Activated T-cell treated with anti-CD3 and anti-CD28 coated beads, Interleukin-2, amount 50 U/mL, for 72 hours (primary cell): Measurements from ENCODE around the gene CCZ1B. TPM values are rescaled to one million over a fixed set of nuclear protein-coding genes. Genes with fewer than 3 reads are reported as not detected.
"Not testable (repeated sequence)": the region's sequence is repeated elsewhere in the genome, so short reads cannot be mapped to it uniquely, and the experiment has no call there.

Experiments
- ATAC-seq, 2 donors: fragments of 150-1000 bp; cut with Tn5 transposase; replicated peaks in 1 of 2; 2 replicates each; pipeline ENCODE4 v1.10.0; 2021; ENCODE audit warnings: moderate library complexity in 2 of 2, mild to moderate bottlenecking in 1 of 2
- DNase-seq, 2 donors: peaks; one replicate each; pipeline ENCODE4 v3.0.0; 2021 to 2022; ENCODE audit warnings: mixed read lengths in 1 of 2
- H3K27ac Mint-ChIP-seq: one replicate; pipeline ENCODE4 v1.8.0; 2022; ENCODE audit warnings: mild to moderate bottlenecking, moderate library complexity, mixed read lengths
- H3K27me3 Mint-ChIP-seq: one replicate; pipeline ENCODE4 v1.8.0; 2022; ENCODE audit warnings: low read depth, mixed read lengths
- H3K36me3 Mint-ChIP-seq, 2 donors: one replicate each; pipeline ENCODE4 v1.8.0; 2022; ENCODE audit warnings: mixed read lengths in 2 of 2, mild to moderate bottlenecking in 1 of 2; ENCODE audit not compliant: insufficient read depth in 2 of 2
- H3K4me1 Mint-ChIP-seq: one replicate; pipeline ENCODE4 v1.8.0; 2022; ENCODE audit warnings: low read depth, mixed read lengths
- H3K4me3 Mint-ChIP-seq, 2 donors: one replicate each; pipeline ENCODE4 v1.8.0; 2022; ENCODE audit warnings: mild to moderate bottlenecking in 2 of 2, mixed read lengths in 2 of 2, moderate library complexity in 2 of 2
- H3K9me3 Mint-ChIP-seq, 2 donors: one replicate each; pipeline ENCODE4 v1.8.0; 2022; ENCODE audit warnings: mixed read lengths in 2 of 2
- total RNA-seq, 2 donors: library from RNA; stranded (reverse); gene quantifications; one replicate each; pipeline ENCODE4 v1.2.3, GENCODE V29; 2022

The CCZ1B gene
- total RNA-seq = 100 to 1,000 TPM in 1 of 2 donors, 10 to 100 TPM in 1; 70.9 to 108 TPM

DNA sequence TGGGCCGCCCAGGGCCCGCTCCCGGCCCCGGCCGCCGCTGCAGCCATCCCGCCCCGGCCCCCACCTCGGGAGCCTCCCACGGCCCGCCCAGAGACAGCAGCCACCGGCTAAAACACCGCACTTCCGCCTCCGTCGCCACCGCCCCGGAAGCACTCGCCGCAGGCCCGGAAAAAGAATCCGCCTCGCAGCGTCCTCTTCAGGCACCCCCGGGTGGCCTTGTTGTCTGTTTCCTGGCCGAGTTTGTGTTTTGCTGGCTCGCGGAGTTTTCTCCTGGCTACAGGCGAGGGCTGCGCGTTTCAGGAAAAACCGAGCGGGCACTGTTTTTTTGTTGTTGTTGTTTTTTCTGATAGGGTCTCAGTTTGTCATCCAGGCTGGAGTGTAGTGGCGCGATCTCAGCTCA, at the start of gene CCZ1B:
CCZ1B (minus strand) TSS at position 125 of the 400 bp plus-strand sequence; CDS start at position 47, 78 bp downstream.
- H3K4me1 Mint-ChIP-seq, H3K9me3 Mint-ChIP-seq, H3K27me3 Mint-ChIP-seq: not testable (repeated sequence)
- DNase-seq (peak; percentile 90 to 92), ATAC-seq (peak; percentile 98 to 99)
- peaks cover 4 to 10% of the 10 kb centered on the region in 2 donors for H3K36me3 Mint-ChIP-seq
- H3K27ac Mint-ChIP-seq = peak within 1 kb of the TSS; percentile 91
- peak within 1 kb of the TSS; percentile 96 to 97 for H3K4me3 Mint-ChIP-seq

DNA sequence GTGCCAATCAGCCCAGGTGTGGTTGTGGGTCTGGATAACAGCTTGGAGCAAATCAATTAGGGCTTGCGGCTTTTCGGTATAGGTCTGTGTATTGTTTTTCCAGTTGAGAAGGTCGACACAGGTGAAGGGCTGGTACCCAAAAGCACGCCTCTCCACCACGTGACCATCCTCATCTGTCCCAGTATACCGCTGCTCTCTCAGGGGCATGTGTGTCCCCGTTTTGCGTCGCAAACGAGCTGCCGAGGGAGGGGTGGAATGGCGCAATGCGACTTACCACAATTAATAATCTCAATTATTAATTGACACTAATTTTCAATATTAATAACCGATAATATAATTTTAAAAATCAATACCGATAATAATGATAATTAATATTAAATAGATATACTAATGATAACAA, 48.9 kb upstream of the CCZ1B start:
- not testable (repeated sequence) for H3K27ac Mint-ChIP-seq, H3K36me3 Mint-ChIP-seq, ATAC-seq

GRCh38 chr7:6872246-6872945, 46.3 kb upstream of the CCZ1B start:
- DNase-seq, H3K27me3 Mint-ChIP-seq, H3K36me3 Mint-ChIP-seq, H3K9me3 Mint-ChIP-seq, H3K27ac Mint-ChIP-seq, H3K4me3 Mint-ChIP-seq, ATAC-seq, H3K4me1 Mint-ChIP-seq: not testable (repeated sequence)

More for the DNA sequence above, 48.9 kb upstream of the CCZ1B start:
- DNase-seq, H3K9me3 Mint-ChIP-seq, H3K4me3 Mint-ChIP-seq, H3K4me1 Mint-ChIP-seq, H3K27me3 Mint-ChIP-seq: not testable (repeated sequence)

- not testable (repeated sequence) for H3K4me3 Mint-ChIP-seq, H3K4me1 Mint-ChIP-seq, H3K27ac Mint-ChIP-seq, H3K9me3 Mint-ChIP-seq, H3K36me3 Mint-ChIP-seq, ATAC-seq, H3K27me3 Mint-ChIP-seq
- DNase-seq = peak; percentile 23 to 27
Measured at GRCh38 chr7:6871421-6872144, 45.5 kb upstream of the CCZ1B start.

- not testable (repeated sequence) for ATAC-seq, H3K27ac Mint-ChIP-seq, H3K4me3 Mint-ChIP-seq, H3K9me3 Mint-ChIP-seq, H3K27me3 Mint-ChIP-seq, DNase-seq, H3K36me3 Mint-ChIP-seq, H3K4me1 Mint-ChIP-seq
Measured at GRCh38 chr7:6864751-6865150, 38.7 kb upstream of the CCZ1B start.

DNA sequence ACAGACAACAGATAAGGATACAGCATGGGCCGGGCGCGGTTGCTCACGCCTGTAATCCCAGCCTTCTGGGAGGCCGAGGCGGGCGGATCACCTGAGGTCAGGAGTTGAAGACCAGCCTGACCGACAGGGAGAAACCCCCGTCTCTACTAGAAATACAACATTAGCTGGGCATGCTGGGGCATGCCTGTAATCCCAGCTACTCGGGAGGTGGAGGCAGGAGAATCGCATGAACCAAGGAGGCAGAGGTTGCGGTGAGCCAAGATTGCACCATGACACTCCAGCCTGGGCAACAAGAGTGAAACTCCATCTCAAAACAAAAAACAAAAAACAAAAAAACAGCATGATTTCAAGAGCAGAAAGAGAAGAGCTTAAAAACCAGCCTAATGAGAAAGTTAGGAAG, 38.1 kb upstream of the CCZ1B start:
- H3K4me1 Mint-ChIP-seq, H3K27me3 Mint-ChIP-seq, DNase-seq, H3K9me3 Mint-ChIP-seq, ATAC-seq, H3K27ac Mint-ChIP-seq, H3K36me3 Mint-ChIP-seq, H3K4me3 Mint-ChIP-seq: not testable (repeated sequence)

DNA sequence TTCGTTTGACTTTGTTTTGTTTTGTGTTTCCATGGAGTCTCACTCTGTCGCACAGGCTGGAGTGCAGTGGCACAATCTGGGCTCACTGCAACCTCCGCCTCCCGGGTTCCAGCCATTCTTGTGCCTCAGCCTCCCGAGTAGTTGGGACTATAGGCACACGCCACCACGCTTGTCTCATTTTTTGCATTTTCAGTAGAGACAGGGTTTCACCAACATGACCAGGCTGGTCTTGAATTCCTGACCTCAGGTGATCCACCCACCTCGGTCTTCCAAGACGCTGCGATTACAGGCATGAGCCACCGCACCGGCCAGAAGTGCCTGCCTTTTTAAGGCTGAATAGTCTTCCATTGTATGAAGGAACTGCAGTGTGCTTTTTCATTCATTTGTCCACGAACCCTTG, 36.8 kb upstream of the CCZ1B start:
- H3K4me3 Mint-ChIP-seq, H3K9me3 Mint-ChIP-seq, H3K27me3 Mint-ChIP-seq, ATAC-seq, H3K4me1 Mint-ChIP-seq, H3K36me3 Mint-ChIP-seq, DNase-seq, H3K27ac Mint-ChIP-seq: not testable (repeated sequence)

- H3K4me3 Mint-ChIP-seq, H3K4me1 Mint-ChIP-seq, H3K9me3 Mint-ChIP-seq, ATAC-seq, H3K36me3 Mint-ChIP-seq, H3K27ac Mint-ChIP-seq: not testable (repeated sequence)
- peak; percentile 80 to 84 for DNase-seq
- H3K27me3 Mint-ChIP-seq = peaks cover 10% of the 10 kb centered on the region
Measured at GRCh38 chr7:6857721-6858314, 31.7 kb upstream of the CCZ1B start.

GRCh38 chr7:6855563-6856131, 29.6 kb upstream of the CCZ1B start:
- peak overlapping the region; percentile 73 to 88 for H3K4me3 Mint-ChIP-seq
- not testable (repeated sequence) for H3K4me1 Mint-ChIP-seq, H3K27ac Mint-ChIP-seq, ATAC-seq, DNase-seq, H3K36me3 Mint-ChIP-seq, H3K9me3 Mint-ChIP-seq
- peaks cover 10% of the 10 kb centered on the region for H3K27me3 Mint-ChIP-seq

GRCh38 chr7:6854747-6855562, 28.9 kb upstream of the CCZ1B start:
- peak; percentile 19 to 24 for DNase-seq
- not testable (repeated sequence) for H3K4me1 Mint-ChIP-seq, H3K27ac Mint-ChIP-seq, H3K36me3 Mint-ChIP-seq, H3K9me3 Mint-ChIP-seq
- peak in 1 of 2 donors; percentile 33 for ATAC-seq
- H3K4me3 Mint-ChIP-seq = peak overlapping the region; percentile 83 to 88
- peaks cover 10% of the 10 kb centered on the region for H3K27me3 Mint-ChIP-seq

- H3K27ac Mint-ChIP-seq, ATAC-seq, H3K9me3 Mint-ChIP-seq, DNase-seq, H3K4me1 Mint-ChIP-seq, H3K36me3 Mint-ChIP-seq: not testable (repeated sequence)
- peaks cover 10% of the 10 kb centered on the region for H3K27me3 Mint-ChIP-seq
- H3K4me3 Mint-ChIP-seq = peak overlapping the region; percentile 35 to 69
Measured at GRCh38 chr7:6853681-6854080, 27.6 kb upstream of the CCZ1B start.

DNA sequence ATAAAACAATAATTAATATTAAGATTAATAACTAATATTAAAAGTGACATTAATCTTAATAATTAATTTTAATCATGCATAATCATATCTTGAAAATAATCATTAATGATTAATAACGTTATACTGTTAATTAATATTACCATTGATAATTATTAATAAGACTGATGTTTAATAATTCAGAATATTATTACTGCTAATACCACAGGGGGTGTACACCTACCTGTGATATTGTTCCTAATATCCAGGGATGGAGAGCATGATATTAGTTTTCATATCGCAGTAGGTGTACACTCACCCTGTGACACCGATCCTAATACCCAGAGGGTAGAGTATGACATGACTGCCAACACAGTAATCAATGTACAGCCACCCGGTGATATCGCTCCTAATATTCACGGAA, 23.1 kb upstream of the CCZ1B start:
- not testable (repeated sequence) for H3K4me3 Mint-ChIP-seq, DNase-seq

More for the DNA sequence above, 23.1 kb upstream of the CCZ1B start:
- H3K27ac Mint-ChIP-seq, H3K9me3 Mint-ChIP-seq, ATAC-seq, H3K4me1 Mint-ChIP-seq, H3K27me3 Mint-ChIP-seq, H3K36me3 Mint-ChIP-seq: not testable (repeated sequence)
